ENCODE data around the gene CTIF.

CTIF gene

GRCh38 chr18:48884306-48884705, 345.5 kb downstream of the CTIF start:
- Histone ChIP-seq H3K9ac (ENCODE audit: low read length) (no peak overlapping the region), H2AFZ (ENCODE audit: low read depth, low read length) (no peak overlapping the region), H3K4me3 (ENCODE audit: low read length) (no peak overlapping the region), H4K20me1 (ENCODE audit: insufficient read depth, low read length) (no peaks in the 10 kb centered on the region), H3K36me3 (replicated peaks; ENCODE audit: low read depth, low read length) (no peaks in the 10 kb centered on the region), H3K27ac (ENCODE audit: low read length) (no peak overlapping the region), H3K9me3 (ENCODE audit: insufficient read depth, low read length) (no peaks in the 10 kb centered on the region), H3K4me2 (ENCODE audit: low read length) (no peak overlapping the region), H3K79me2 (ENCODE audit: low read length) (no peaks in the 10 kb centered on the region), H3K4me1 (ENCODE audit: low read length) (peaks cover 3% of the 10 kb centered on the region; the same call in 1 of the 2 replicates), H3K27me3 (ENCODE audit: low read depth, low read length) (peaks cover 17% of the 10 kb centered on the region)
- TF ChIP-seq, protein P1, sequence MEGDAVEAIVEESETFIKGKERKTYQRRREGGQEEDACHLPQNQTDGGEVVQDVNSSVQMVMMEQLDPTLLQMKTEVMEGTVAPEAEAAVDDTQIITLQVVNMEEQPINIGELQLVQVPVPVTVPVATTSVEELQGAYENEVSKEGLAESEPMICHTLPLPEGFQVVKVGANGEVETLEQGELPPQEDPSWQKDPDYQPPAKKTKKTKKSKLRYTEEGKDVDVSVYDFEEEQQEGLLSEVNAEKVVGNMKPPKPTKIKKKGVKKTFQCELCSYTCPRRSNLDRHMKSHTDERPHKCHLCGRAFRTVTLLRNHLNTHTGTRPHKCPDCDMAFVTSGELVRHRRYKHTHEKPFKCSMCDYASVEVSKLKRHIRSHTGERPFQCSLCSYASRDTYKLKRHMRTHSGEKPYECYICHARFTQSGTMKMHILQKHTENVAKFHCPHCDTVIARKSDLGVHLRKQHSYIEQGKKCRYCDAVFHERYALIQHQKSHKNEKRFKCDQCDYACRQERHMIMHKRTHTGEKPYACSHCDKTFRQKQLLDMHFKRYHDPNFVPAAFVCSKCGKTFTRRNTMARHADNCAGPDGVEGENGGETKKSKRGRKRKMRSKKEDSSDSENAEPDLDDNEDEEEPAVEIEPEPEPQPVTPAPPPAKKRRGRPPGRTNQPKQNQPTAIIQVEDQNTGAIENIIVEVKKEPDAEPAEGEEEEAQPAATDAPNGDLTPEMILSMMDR (IDR thresholded peaks at IDR 0.05; ENCODE audit: low read depth, low read length), result no peak
- TF ChIP-seq EZH2phosphoT487 (IDR thresholded peaks at IDR 0.05; ENCODE audit: low read depth), result no peak

- no peak overlapping the region for H3K4me3 ChIP-seq (ENCODE audit: low read length)
- no peaks in the 10 kb centered on the region for H3K9me3 ChIP-seq (ENCODE audit: insufficient read depth, low read length)
- H3K79me2 ChIP-seq (ENCODE audit: low read length), result no peaks in the 10 kb centered on the region
- H2AFZ ChIP-seq (ENCODE audit: low read depth, low read length), result no peak overlapping the region
- H3K36me3 ChIP-seq (replicated peaks; ENCODE audit: low read depth, low read length), result no peaks in the 10 kb centered on the region
- no peaks in the 10 kb centered on the region for H3K4me1 ChIP-seq (ENCODE audit: low read length)
- no peak for TF ChIP-seq EZH2phosphoT487 (IDR thresholded peaks at IDR 0.05; ENCODE audit: low read depth)
- TF ChIP-seq, protein P1 (IDR thresholded peaks at IDR 0.05; ENCODE audit: low read depth, low read length), result no peak
- H3K9ac ChIP-seq (ENCODE audit: low read length), result no peak overlapping the region
- no peak overlapping the region for H3K27ac ChIP-seq (ENCODE audit: low read length)
- H4K20me1 ChIP-seq (ENCODE audit: insufficient read depth, low read length), result no peaks in the 10 kb centered on the region
- H3K4me2 ChIP-seq (ENCODE audit: low read length), result no peak overlapping the region
- H3K27me3 ChIP-seq (ENCODE audit: low read depth, low read length), result peaks cover 13% of the 10 kb centered on the region
Measured at GRCh38 chr18:48884771-48885170, 345.9 kb downstream of the CTIF start.

DNA sequence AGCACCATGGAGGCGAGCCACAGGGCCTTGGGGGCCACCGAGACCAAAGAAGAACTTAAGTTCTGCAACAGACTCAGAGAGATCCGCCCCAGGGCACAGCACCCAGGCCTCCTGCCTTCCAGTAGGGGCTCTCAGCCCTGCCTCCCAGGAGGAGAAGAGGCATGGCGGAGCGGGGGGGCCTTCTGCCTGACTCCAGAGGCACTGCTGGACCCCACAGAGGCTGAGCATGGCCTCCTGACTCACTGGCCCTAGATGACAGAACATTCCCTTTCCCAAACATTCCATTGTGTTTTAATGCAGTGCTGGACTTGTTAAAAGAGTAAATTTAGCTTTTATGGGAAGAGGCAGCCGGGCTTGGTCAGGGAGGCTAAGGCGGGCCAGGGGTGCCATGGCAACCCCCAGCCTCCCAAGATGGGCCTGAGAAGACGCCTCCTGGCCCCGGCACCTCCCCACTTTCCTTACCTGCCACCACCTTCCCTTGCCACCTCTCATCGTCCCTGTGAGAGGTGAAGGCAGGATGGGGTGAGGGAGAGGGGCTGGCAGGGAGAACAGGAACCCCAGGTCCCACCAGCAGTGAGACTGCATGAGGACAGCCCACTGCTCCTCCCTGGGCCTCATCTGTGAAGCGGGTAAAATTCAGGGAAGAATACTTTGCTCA, 346.6 kb downstream of the CTIF start:
- no peak overlapping the region for H3K27ac ChIP-seq (ENCODE audit: low read length)

DNA sequence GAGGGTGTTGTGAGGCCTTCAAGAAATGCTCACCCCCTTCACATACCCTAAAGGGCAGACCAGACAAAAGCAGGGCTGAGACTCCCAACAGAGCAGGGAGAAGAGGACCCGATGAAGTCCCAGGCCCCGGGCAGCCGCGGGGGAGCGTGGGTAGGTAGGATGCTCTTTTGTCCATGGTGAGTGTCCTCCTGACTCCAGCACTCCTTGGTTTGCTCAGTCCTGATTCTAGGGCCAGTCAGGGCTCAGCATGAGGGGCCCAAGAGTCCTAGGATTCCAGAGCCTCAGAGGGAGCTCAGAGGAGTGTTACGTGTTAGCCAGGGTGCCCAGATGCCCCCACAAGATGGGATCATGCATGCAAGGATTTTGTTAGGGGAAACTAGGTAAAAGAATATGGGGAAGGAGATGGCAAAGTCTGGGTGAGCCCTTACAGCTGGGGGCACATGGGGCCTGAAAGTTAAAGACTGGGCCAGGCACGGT, 347.1 kb downstream of the CTIF start:
- Histone ChIP-seq H4K20me1 (ENCODE audit: insufficient read depth, low read length) (no peaks in the 10 kb centered on the region), H3K9ac (ENCODE audit: low read length) (no peak overlapping the region), H3K4me1 (ENCODE audit: low read length) (no peaks in the 10 kb centered on the region), H3K79me2 (ENCODE audit: low read length) (no peaks in the 10 kb centered on the region), H3K4me2 (ENCODE audit: low read length) (no peak overlapping the region), H3K36me3 (replicated peaks; ENCODE audit: low read depth, low read length) (no peaks in the 10 kb centered on the region), H3K9me3 (ENCODE audit: insufficient read depth, low read length) (no peaks in the 10 kb centered on the region), H3K27me3 (ENCODE audit: low read depth, low read length) (0 out of 2 replicates have a peak, but pooled peaks cover under 1% of the 10 kb centered on the region), H3K27ac (ENCODE audit: low read length) (no peak overlapping the region), H3K4me3 (ENCODE audit: low read length) (no peak overlapping the region), H2AFZ (ENCODE audit: low read depth, low read length) (no peak overlapping the region)
- TF ChIP-seq EZH2phosphoT487 (IDR thresholded peaks at IDR 0.05; ENCODE audit: low read depth), result no peak
- TF ChIP-seq, protein P1 (IDR thresholded peaks at IDR 0.05; ENCODE audit: low read depth, low read length), result no peak

More for the DNA sequence above, 346.6 kb downstream of the CTIF start:
- Histone ChIP-seq H3K79me2 (ENCODE audit: low read length) (no peaks in the 10 kb centered on the region), H3K9ac (ENCODE audit: low read length) (no peak overlapping the region), H3K36me3 (replicated peaks; ENCODE audit: low read depth, low read length) (no peaks in the 10 kb centered on the region), H3K4me1 (ENCODE audit: low read length) (no peaks in the 10 kb centered on the region), H2AFZ (ENCODE audit: low read depth, low read length) (no peak overlapping the region), H3K9me3 (ENCODE audit: insufficient read depth, low read length) (no peaks in the 10 kb centered on the region), H3K4me3 (ENCODE audit: low read length) (no peak overlapping the region), H3K27me3 (ENCODE audit: low read depth, low read length) (peaks cover 6% of the 10 kb centered on the region; the same call in 1 of the 2 replicates), H4K20me1 (ENCODE audit: insufficient read depth, low read length) (no peaks in the 10 kb centered on the region), H3K4me2 (ENCODE audit: low read length) (no peak overlapping the region)
- TF ChIP-seq, protein P1 (IDR thresholded peaks at IDR 0.05; ENCODE audit: low read depth, low read length), result no peak
- no peak for TF ChIP-seq EZH2phosphoT487 (IDR thresholded peaks at IDR 0.05; ENCODE audit: low read depth)
